GM21526 (cell line): Measurements from ENCODE around the gene LARP1.
A peak's percentile ranks its signal among the peaks of the same experiment; 100 is the strongest.
"Not testable (repeated sequence)": the region's sequence is repeated elsewhere in the genome, so short reads cannot be mapped to it uniquely, and the experiment has no call there.

Experiments
- ATAC-seq: cut with Tn5 transposase; IDR thresholded peaks from one replicate; pipeline ENCODE4 v1.9.1; 2021; ENCODE audit warnings: moderate library complexity; ENCODE audit not compliant: unreplicated experiment, low FRiP score

The LARP1 gene

DNA sequence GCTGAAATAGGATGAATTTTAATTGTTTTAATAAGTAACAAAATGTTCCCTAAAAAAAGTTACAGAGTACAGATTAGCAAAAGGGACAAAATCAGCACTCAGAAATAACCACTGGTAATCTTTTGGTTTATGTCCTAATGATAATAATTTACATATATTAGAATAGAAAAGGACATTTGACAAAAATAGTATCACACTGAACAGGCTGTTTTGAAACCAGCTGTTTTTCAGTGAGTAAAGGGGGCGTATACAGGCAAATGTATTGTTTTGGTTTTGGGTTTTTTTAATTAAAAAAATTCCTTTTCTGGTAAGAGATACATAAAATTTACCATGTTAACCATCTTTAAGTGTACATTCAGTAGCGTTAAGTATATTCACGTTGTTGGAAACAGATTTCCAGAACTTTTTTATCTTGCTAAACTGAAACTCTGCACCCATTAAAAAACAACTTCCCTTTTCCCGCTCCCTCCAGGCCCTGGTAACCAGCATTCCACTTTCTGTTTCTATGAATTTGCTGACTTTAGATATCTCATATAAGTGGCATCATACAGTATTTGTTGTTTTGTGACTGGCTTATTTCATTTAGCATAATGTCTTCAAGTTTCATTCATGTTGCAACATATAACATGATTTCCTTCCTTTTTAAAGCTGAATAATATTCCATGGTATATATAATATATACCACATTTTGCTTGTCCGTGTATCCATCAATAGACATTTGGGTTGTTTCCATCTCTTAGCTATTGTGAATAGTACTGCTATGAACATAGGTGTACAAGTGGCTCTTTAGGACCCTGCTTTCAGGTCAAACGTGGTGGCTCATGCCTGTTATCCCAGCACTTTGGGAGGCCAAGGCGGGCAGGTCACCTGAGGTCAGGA, 20.6 kb upstream of the LARP1 start:
- no peak for ATAC-seq

DNA sequence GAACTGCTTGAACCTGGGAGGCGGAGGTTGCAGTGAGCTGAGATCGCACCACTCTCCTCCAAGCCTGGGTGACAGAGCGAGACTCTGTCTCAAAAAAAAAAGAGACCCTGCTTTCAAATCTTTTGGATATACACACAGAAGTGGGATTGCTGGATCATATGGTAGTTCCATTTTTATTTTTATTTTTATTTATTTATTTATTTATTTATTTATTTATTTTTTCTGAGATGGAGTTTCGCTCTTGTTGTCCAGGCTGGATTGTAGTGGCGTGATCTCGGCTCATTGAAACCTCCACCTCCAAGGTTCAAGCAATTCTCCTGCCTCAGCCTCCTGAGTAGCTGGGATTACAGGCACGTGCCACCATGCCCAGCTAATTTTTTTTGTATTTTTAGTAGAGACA, 19.8 kb upstream of the LARP1 start:
- ATAC-seq, result not testable (repeated sequence)

DNA sequence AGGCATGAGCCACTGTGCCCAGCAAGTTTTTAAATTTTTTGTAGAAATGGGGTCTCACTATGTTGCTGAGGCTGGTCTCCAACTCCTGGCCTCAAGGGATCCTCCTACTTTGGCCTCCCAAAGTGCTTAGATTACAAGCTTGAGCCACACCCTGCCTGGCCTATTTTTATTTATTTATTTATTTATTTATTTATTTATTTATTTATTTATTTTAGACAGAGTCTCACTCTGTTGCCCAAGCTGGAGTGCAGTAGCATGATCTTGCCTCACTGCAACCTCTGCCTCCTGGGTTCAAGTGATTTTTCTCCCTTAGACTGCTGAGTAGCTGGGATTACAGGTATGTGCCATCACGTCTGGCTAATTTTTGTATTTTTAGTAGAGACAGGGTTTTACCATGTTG, 18.8 kb upstream of the LARP1 start:
- ATAC-seq, result not testable (repeated sequence)

DNA sequence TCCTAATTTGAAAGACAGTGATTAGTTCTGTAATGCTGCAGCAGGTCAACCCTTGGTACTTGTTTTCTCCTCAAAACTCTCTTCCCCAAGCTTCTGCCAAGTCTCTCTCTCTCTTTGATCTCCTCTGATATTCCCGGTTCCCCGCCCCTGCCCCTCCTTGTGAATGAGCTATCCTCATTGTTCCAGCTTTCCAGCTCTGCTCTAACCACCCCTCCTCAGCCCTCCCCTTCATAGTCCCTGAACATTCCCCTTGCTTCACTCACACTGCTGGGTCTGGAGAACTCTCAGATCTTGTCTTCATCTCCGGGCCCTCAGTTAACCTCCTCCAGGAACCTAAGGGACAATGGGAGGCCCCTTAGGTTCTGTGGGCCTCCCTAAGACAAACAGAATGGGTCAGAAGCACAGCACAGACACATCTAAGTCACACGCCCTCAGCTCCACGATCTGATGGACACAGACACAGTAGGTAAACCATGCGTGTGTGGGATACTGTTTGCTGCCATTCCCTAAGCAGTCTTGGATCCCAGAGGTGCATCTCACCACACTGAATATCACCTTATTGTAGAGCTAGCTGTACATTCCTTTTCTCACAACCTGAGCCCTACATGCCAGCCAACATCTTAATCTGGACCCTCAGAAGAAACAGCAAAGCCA, 17.4 kb upstream of the LARP1 start:
- no peak for ATAC-seq

DNA sequence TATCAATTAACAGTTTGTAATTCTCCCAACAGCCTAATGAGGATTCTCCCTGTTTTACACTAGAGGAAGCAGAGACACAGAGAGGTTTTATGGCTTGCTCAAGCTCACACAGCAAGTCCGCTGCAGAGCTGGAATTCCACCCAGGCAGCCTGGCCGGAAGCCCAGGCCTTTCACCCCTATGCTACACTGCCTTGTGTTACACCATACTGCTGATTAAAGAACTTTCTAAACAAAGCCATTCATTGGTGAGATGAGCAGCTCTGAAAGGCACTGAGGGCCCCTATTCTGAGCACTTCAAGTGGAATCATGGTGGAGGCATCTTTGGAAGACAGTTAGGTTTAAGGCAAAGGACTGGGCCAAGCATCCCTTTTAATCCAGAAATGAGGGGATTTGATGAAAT, 14.7 kb upstream of the LARP1 start:
- no peak for ATAC-seq

DNA sequence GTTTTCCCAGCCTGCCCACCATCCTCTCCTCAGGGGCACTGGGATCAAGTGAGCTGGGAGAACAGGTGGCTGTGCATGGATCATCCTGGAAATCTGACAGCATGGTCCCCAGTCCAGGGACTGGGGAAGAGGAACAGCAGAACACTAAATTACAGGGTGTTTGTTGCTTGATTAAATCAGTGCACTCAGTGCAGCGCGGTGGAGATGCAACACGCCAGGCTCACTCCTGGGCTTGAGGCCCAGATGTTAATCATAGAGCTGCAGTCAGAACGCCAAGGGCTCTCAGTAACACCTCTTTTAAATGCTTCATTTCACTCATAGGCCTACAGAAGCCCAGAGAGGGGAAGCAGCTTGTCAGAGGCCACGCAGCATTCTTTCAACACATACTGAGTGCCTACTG, 14.2 kb upstream of the LARP1 start:
- ATAC-seq, result no peak

DNA sequence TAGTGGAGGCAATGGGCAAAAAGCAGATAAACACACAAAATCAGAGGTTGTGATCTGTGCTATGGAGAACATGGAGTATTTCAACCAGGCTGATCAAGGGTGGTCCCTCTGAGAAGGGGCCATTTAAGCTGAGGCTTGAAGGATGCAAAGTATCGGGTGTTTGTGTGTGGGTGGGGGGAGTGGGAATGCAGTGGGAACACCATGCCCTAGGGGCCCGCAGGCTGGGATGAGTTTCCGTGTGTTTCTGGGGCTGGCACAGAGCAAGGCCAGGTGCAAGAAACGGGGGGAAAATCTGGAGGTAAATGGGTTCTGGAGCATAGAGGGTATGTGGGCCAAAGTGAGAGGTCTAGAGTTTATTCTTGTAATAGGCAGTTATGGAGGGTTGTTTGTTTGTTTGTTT, 13.8 kb upstream of the LARP1 start:
- ATAC-seq, result no peak

DNA sequence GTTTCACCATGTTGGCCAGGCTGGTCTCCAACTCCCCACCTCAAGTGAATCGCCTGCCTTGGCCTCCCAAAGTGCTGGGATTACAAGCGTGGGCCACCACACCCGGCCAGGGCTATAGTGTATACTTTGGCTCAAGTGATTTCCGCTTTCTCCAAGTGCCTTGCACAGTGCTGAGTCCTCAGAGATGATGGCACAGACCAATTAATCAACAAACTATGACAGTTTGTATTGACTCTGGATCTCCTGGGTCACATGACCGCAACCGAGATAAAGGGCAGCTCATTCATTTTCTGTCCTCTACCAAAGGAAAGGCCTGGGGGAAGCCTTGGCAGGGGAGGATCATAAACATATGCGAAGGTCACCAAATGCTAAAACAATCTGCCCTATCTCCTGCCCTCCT, 11.4 kb upstream of the LARP1 start:
- ATAC-seq, result no peak

DNA sequence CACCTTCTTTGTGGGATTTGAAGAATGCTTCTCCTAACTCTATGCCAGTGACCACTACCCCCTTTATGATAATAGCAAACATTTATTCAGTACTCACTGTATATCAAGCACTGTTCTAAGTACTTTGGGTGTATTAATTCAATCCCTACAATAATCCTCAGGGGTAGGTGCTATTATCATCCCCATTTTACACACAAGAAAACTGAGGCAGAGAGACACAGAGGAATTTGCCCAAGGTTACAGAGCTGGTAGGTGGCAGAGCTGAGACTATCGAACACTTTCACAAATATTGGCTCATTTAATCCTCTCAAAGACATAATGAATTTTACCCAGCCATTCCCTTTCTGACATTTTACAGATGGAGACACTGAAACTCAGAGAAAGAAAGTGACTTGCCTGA, 9.8 kb upstream of the LARP1 start:
- no peak for ATAC-seq

DNA sequence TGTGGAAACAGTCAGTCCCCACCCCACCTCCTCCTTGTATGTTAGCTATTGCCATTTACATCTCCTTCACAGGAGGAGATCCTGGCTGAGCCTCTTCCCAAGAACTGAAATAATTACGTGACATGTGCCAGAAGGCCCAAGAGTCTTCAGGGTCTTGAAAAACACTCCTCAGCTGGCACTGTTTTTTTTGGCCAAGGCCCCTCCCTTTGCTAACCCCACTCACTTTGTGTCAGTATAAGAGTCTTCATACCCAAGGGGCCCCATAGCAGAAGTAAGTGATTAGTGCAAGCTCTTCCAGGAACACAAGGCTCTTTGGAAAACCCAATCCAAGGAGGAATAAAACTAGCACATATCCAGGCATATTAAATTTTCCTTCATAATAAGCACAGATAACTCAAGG, 5.7 kb upstream of the LARP1 start:
- ATAC-seq, result no peak

DNA sequence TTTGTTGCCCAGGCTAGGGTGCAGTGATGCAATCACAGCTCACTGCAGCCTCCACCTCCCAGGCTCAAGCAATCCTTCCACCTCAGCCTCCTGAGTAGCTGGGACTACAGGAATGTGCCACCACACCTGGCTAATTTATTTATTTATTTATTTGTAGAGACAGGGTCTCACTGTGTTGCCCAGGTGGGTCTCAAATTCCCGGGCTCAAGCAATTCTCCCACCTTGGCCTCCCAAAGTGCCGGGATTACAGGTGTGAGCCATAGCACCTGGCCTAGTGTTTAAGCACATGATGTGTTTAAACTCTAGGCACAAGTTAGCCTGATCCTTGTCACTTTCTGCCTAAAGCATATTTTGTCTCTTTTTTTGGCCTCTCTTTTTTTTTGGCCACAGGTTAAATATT, 4.5 kb upstream of the LARP1 start:
- ATAC-seq, result not testable (repeated sequence)

DNA sequence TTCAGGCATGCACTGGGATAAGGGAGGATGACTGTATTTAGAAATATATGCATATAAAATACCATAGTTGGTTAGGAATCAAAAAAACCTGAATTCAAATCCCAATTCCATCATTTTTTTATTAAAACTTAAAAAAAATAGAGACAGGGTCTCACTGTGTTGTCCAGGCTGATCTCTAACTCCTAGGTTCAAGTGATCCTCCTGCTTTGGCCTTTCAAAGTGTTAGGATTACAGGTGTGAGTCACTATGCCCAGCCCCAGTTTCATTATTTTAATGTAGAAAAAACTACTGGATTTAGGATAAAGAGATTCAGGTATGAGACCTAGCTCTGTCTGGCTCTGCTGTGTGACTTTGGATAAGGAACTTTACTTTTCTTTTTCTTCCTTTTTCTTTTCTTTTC, 3.3 kb upstream of the LARP1 start:
- ATAC-seq, result no peak

DNA sequence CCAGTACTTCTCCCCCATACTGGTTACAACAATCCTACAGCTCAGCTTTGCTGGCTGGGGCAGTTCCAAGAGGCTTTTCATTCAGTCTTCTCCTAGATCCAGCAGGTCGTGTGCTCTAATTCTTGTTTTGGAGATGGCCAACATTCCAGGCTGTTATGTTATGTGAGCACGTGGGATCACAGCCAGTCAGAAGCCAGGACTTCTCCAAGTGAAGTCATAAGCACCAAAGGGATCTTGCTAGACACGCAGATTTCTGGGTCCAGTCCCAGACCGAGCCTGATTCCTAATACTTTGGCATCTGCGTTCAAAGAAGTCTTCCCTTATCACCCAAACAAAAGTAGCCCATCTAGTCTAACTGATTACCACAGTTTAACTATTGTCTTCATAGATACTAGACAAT, 1.4 kb upstream of the LARP1 start:
- ATAC-seq, result no peak

DNA sequence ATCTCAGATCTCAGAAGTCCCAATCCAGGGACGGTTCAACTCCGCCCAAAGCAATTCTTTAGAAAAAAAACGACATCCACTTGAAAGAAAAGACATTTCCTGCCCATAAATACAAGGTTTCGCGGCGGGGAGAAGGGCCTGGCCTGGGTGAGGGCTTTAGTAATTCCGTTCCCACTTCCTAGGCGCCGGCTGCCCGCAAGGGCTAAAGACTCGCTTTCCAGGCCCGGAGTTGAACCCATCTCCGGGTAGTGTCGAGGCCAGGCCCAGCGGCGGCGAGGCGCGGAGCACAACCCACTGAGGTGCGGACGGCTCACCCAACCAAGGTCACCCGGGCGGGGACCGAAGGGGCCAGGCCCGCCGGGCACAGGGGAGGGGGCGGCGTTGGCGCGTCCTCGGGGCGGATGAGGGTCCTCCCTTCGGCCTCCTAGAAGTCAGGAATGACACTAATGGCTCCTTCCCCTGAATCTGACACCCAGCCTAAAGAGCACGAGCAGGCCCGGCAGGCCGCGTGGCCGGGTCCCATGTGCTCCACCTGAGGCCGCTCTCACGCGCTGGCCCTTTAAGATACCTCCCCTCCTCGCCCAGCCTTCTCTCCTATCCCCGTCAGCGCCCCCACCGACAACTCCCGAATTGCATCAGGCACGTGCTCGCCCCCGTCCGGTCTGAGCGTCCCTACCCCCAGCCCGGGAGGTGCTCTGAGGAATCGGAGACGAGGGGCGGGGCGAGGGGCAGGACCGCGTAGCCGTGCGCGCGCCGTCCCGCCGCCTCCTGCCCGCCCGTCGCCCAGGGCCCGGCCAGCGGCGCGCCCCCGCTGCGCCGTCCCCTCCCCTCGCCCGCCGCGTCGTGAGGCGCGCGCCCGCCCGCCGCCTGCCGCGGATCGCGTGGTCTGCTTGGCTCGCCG, 467 bp upstream of the LARP1 start:
- peak; percentile 88 for ATAC-seq

DNA sequence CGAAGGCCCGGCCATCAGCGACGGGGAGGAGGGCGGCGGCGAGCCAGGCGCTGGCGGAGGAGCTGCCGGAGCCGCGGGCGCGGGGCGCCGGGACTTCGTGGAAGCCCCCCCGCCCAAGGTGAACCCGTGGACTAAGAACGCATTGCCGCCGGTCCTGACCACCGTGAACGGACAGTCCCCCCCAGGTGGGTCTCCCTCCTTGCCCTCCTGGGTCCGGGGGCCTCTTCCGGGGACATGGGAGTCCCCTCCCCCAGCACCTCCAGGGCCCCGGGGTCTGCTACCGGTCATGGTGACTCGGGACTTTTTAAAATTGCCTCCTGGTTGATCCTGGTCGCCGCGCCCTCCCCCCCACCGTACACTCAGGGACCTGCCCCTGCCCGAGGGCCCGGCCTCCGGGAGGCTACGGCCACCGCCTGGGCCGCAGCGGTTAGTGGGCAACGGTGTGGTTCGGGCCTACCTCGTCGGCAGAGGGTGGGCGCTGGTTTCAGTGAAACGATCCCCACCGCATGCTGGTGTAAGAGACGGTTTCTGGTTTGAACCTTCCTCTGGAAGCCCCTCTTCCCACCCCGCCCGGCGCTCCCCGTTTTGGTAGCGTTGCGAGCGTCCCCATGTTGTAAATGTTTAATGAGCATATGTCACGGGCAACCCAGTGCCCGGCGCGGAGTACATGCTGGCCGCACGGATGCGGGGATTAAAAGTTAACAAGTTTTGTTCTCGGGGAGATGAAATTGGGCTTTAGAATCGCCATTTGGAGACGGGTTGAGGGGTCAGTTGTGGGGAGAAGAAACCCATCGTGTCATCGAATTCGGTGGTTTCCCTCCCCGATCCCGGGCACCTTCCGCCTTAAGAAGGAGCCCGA, 1.1 kb downstream of the LARP1 start:
- ATAC-seq, result no peak

DNA sequence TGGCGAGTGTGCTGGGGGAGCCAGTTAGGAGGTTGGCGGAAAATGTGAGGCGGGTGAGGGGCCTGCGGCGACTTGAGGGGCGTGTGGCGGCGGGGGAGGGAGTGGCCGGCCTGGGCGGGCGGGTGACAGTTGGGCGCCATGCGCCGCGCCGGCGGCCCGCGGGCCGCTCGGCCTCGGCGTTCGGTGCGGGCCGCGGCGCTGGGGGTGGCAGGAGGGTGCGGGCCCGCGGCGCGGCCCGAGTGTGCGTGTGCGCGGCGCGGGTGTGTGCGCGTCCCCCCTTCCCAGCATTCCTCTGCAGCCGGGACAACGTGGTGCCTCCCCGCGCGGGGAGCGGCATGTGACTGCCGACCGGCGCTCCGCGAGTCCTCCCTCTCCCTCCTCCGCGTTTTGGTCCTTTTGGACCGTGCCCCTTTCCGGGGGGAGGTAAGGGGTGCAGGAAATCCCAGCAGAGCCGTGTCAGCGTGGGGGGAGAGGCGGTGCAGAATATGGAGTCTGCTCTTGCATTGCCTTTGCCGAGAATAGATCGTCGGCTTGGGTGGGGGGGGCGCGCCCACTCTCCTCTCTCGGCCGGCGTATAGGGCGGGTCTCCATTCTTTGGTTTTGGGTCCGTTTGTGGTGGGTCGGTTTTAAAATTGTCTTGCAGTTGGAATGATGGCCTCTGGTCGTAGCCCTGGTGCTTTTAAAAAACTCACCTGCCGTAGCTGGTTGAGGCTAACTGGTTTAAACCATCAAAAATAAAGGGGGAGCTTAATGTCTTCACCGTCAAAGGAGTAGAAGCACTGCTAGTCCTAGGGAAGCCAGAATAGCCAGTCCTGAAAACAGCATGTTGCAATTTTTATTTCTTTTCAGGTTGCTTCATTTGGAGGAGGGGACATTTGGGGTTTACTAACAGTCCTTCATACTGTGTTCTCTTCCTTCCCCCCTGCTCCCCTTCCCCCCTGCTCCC, 2.0 kb downstream of the LARP1 start:
- ATAC-seq, result no peak

DNA sequence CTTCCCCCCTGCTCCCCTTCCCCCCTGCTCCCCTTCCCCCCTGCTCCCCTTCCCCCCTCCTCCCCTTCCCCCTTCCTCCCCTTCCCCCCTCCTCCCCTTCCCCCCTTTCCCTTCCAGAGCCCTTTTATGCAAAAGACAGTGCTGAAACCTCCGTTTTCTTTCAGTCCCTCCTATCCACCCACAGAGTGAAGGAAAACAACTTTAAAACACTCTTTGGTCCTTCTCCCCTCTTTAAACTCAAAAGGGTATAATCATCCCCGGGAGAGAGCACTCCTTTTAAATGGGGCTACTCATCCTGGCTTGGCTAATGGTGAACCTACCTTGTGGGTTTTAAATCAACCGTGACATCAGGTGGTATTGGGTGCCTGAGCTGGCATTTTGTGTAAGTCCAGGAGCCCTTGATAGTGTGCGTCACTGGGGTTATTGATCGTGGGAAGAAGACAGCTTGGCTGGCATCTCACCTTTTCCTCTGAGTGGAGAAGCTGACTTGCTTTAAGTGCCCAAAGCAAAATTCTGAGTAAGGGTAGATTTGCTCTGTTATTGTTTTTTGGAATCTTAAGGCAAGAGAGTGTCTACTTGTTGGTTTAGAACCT, 2.7 kb downstream of the LARP1 start:
- ATAC-seq, result no peak

DNA sequence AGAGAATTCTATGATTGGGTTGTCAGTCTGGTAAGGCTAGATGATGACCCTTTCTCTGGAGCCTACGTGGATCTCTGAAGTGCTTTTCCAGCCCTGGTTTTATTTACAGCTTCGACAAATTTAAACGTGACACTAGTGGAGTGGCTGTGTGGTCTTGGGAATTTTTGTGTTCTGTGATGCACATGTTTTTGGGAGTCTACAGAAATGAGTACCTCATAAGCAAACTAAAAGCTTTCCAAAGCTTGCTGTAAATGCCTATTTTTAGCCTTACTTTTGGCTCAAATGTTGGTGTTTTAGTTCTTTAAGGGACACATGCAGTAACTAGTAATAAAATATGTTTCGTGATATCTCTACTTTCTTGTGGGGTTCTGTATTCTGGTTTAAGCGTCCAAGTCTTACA, 3.3 kb downstream of the LARP1 start:
- no peak for ATAC-seq

DNA sequence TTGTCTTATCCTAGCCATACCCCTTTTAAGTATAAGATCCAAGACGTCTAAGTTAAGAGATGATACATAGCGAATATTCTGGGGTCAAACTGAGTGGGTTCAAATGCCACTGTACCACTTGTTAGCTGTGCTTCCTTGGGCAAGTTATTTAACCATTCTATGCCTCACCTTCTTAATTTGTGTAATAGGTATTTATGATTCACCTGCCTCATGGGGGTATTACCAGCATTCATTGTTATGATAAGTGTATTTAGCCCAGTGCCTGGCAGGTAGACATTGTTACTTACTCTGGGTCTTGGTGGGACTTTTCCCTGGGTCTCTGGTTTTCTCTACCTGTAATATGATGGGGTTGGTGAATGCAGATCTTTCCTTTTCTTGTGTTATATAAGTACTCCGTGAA, 3.8 kb downstream of the LARP1 start:
- no peak for ATAC-seq
